WTC11 (cell line): ENCODE results near the gene OXSM.

Experiments
- CTCF ChIP-seq: fragments of 200-600 bp; IDR thresholded peaks from 2 replicates; pipeline ENCODE4 v1.8.0; 2022; ENCODE audit warnings: antibody characterized with exemption
- GTF2I ChIP-seq: fragments of 250-450 bp; sonication (Bioruptor Pico); conservative IDR thresholded peaks from 2 replicates; pipeline ENCODE4 v1.4.0; 2021; ENCODE audit warnings: mild to moderate bottlenecking
- JUN ChIP-seq: sonication (generic); formaldehyde crosslinking; IDR thresholded peaks from 2 replicates; pipeline ENCODE4 v1.8.0; 2023; ENCODE audit warnings: mild to moderate bottlenecking, missing genetic modification reagents
- RORB ChIP-seq: fragments of 250-450 bp; sonication (Bioruptor Pico); IDR thresholded peaks from 2 replicates; pipeline ENCODE4 v1.9.0; 2021; ENCODE audit warnings: mild to moderate bottlenecking
- SP1 ChIP-seq: sonication (generic); formaldehyde crosslinking; conservative IDR thresholded peaks from 2 replicates; pipeline ENCODE4 v1.8.1; 2022; ENCODE audit warnings: missing genetic modification reagents
- TCF7 ChIP-seq: sonication (generic); formaldehyde crosslinking; IDR thresholded peaks from 2 replicates; pipeline ENCODE4 v1.8.0; 2022; ENCODE audit warnings: mild to moderate bottlenecking, low read depth, missing genetic modification reagents, moderate library complexity
- ZNF138 ChIP-seq: sonication (generic); formaldehyde crosslinking; conservative IDR thresholded peaks from 2 replicates; pipeline ENCODE4 v1.8.1; 2022; ENCODE audit warnings: mild to moderate bottlenecking, moderate library complexity, missing genetic modification reagents
- TF ChIP-seq, protein P1 (sequence below): sonication (generic); formaldehyde crosslinking; IDR thresholded peaks from 2 replicates; pipeline ENCODE4 v1.8.0; 2022; ENCODE audit warnings: mild to moderate bottlenecking, missing genetic modification reagents
- TF ChIP-seq, protein P2 (sequence below): sonication (generic); formaldehyde crosslinking; IDR thresholded peaks from 2 replicates; pipeline ENCODE4 v1.8.1; 2023; ENCODE audit warnings: mild to moderate bottlenecking, missing genetic modification reagents, moderate library complexity

- no peak for TF ChIP-seq CTCF
- TF ChIP-seq, protein P1, sequence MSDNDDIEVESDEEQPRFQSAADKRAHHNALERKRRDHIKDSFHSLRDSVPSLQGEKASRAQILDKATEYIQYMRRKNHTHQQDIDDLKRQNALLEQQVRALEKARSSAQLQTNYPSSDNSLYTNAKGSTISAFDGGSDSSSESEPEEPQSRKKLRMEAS (CRISPR knock-in tag), result no peak
- TF ChIP-seq RORB, result no peak
- no peak for TF ChIP-seq JUN (CRISPR knock-in tag)
- no peak for TF ChIP-seq GTF2I (CRISPR knock-in tag)
- TF ChIP-seq SP1 (CRISPR knock-in tag), result no peak
- TF ChIP-seq, protein P2, sequence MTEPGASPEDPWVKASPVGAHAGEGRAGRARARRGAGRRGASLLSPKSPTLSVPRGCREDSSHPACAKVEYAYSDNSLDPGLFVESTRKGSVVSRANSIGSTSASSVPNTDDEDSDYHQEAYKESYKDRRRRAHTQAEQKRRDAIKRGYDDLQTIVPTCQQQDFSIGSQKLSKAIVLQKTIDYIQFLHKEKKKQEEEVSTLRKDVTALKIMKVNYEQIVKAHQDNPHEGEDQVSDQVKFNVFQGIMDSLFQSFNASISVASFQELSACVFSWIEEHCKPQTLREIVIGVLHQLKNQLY (CRISPR knock-in tag), result no peak
- TF ChIP-seq ZNF138 (CRISPR knock-in tag), result no peak
- TF ChIP-seq TCF7 (CRISPR knock-in tag), result no peak
Observed at GRCh38 chr3:25821746-25822573, 32.1 kb downstream of the OXSM start.
